K562 (cell line): ENCODE results near the gene NTSR1. TPM values are rescaled to one million over a fixed set of nuclear protein-coding genes. Genes with fewer than 3 reads are reported as not detected.

Source experiments
- ATAC-seq: fragments of 200-7000 bp; cut with Tn5 transposase; 3 replicates; pipeline ENCODE4 v1.9.1; 2020; ENCODE audit warnings: moderate library complexity
- BruUV-seq: library from RNA; stranded (reverse); fragments of 400-500 nt; replicated peaks from 2 replicates; lab custom pipeline; 2021; lab: Mats Ljungman, UMichigan
- CTCF ChIA-PET: fragments of 300-600 bp; formaldehyde crosslinking; extraction: SDS; loops from one replicate; lab custom pipeline; 2021; ENCODE audit warnings: low intra/inter-chr PET ratio; lab: Yijun Ruan, JAX
- POLR2A ChIA-PET: fragments of 300-600, 350-650 bp; sonication (Branson Sonifier 250); formaldehyde crosslinking; extraction: SDS; loops from one replicate; lab custom pipeline; 2021; ENCODE audit warnings: antibody characterized with exemption, inconsistent platforms; lab: Yijun Ruan, JAX
- DNase-seq, 4 experiments: peaks; one replicate each; pipeline versions ENCODE4 v3.0.0 to v3.0.0-alpha.2; 2011 to 2018; ENCODE audit warnings: low spot score in 3 of 4, mixed read lengths in 3 of 4; ENCODE audit errors: extremely low read depth in 1 of 4
- FAIRE-seq: peaks from 2 replicates; lab custom pipeline; 2011; peaks lifted over from hg19 to GRCh38; lab: Jason Lieb, UNC
- H2AFZ ChIP-seq: 2 replicates; pipeline ENCODE4 v1.6.0; 2011; ENCODE audit warnings: low read depth, low read length, control low read depth, inconsistent platforms
- H3K27ac ChIP-seq: fragments of 200-600 bp; 3 replicates; pipeline ENCODE4 v1.8.0; 2011; ENCODE audit warnings: low read depth, mild to moderate bottlenecking, control low read depth, inconsistent platforms, low read length, moderate library complexity, mixed read lengths; ENCODE audit errors: extremely low read depth
- H3K27me3 ChIP-seq, 2 experiments: fragments of 300-600 bp in 1 of 2; 2 replicates in 1 of 2; 3 replicates in 1 of 2; pipeline versions ENCODE4 v1.6.0 to v1.8.0; 2011; ENCODE audit warnings: inconsistent platforms in 2 of 2, low read length in 2 of 2, mild to moderate bottlenecking in 1 of 2, mixed read lengths in 1 of 2, moderate library complexity in 1 of 2; ENCODE audit not compliant: control insufficient read depth in 2 of 2, insufficient read depth in 2 of 2
- H3K36me3 ChIP-seq: fragments of 300-600 bp; 3 replicates; pipeline ENCODE4 v1.8.0; 2011; ENCODE audit warnings: mild to moderate bottlenecking, low read length, inconsistent platforms; ENCODE audit not compliant: control insufficient read depth, insufficient read depth
- H3K4me1 ChIP-seq, 2 experiments: fragments of 200-600 bp in 1 of 2; replicated peaks in 1 of 2; 2 replicates in 1 of 2; 3 replicates in 1 of 2; pipeline versions ENCODE4 v1.5.1 to v1.8.0; 2011; ENCODE audit warnings: inconsistent platforms in 2 of 2, low read length in 2 of 2, mild to moderate bottlenecking in 1 of 2, mixed read lengths in 1 of 2, moderate library complexity in 1 of 2; ENCODE audit not compliant: control insufficient read depth in 2 of 2, insufficient read depth in 2 of 2
- H3K4me2 ChIP-seq: 2 replicates; pipeline ENCODE4 v1.6.1; 2011; ENCODE audit warnings: low read length, control low read depth, inconsistent platforms, mixed read lengths; ENCODE audit not compliant: insufficient read depth
- H3K4me3 ChIP-seq: fragments of 200-600 bp; sonication (generic), shearing (Covaris generic); 2 replicates; pipeline ENCODE4 v1.5.1; 2016; ENCODE audit warnings: control low read depth, inconsistent platforms
- H3K79me2 ChIP-seq: fragments of 200-600 bp; 3 replicates; pipeline ENCODE4 v1.8.0; 2011; ENCODE audit warnings: low read length, inconsistent platforms; ENCODE audit not compliant: control insufficient read depth, insufficient read depth
- H3K9ac ChIP-seq, 2 experiments: 2 replicates each; pipeline versions ENCODE4 v1.6.0 to v1.6.1; 2011; ENCODE audit warnings: low read depth in 2 of 2, low read length in 2 of 2, control low read depth in 1 of 2, inconsistent platforms in 1 of 2, mild to moderate bottlenecking in 1 of 2, mixed read lengths in 1 of 2; ENCODE audit not compliant: insufficient read depth in 1 of 2
- H3K9me1 ChIP-seq: one replicate; pipeline ENCODE4 v1.6.0; 2011; ENCODE audit warnings: inconsistent platforms, mild to moderate bottlenecking, low read length, moderate library complexity; ENCODE audit not compliant: control insufficient read depth, insufficient read depth
- H3K9me3 ChIP-seq: replicated peaks from 2 replicates; pipeline ENCODE4 v1.5.1; 2011; ENCODE audit warnings: low read depth, low read length, inconsistent platforms; ENCODE audit not compliant: control insufficient read depth, insufficient read depth
- H4K20me1 ChIP-seq: replicated peaks from 2 replicates; pipeline ENCODE4 v1.6.1; 2011; ENCODE audit warnings: low read length, inconsistent platforms, mixed read lengths; ENCODE audit not compliant: control insufficient read depth, insufficient read depth
- BRCA1 ChIP-seq, 2 experiments: fragments of 450-650 bp in 1 of 2; sonication (generic) in 1 of 2; formaldehyde crosslinking in 1 of 2; IDR thresholded peaks; 2 replicates each; pipeline versions ENCODE4 v1.5.0 to v1.6.1; 2017 to 2020; ENCODE audit warnings: mild to moderate bottlenecking in 1 of 2, missing genetic modification reagents in 1 of 2
- CAMTA2 ChIP-seq: fragments of 250-450 bp; sonication (Bioruptor Pico); conservative IDR thresholded peaks from 2 replicates; pipeline ENCODE4 v1.5.1; 2022
- E2F8 ChIP-seq: fragments of 450-650 bp; IDR thresholded peaks from 2 replicates; pipeline ENCODE4 v1.7.1; 2018; ENCODE audit warnings: mild to moderate bottlenecking, low read depth; ENCODE audit not compliant: partially characterized antibody
- HNRNPUL1 ChIP-seq: fragments of 200-400 bp; formaldehyde crosslinking; IDR thresholded peaks from 2 replicates; pipeline ENCODE4 v1.6.1; 2017; ENCODE audit warnings: low read length
- KAT8 ChIP-seq: fragments of 450-650 bp; IDR thresholded peaks from 2 replicates; pipeline ENCODE4 v1.6.1; 2016; ENCODE audit warnings: low read depth, mild to moderate bottlenecking
- NFE2L1 ChIP-seq: fragments of 450-650 bp; IDR thresholded peaks from 2 replicates; pipeline ENCODE4 v1.6.1; 2016; ENCODE audit warnings: missing genetic modification characterization, low read depth, mild to moderate bottlenecking, missing compliant biosample characterization, moderate library complexity, borderline replicate concordance
- PKNOX1 ChIP-seq: fragments of 450-650 bp; IDR thresholded peaks from 2 replicates; pipeline ENCODE4 v1.6.1; 2016
- PURB ChIP-seq: sonication (generic); formaldehyde crosslinking; IDR thresholded peaks from 2 replicates; pipeline ENCODE4 v1.9.0; 2021; ENCODE audit warnings: low read depth, mild to moderate bottlenecking, missing genetic modification reagents
- SAFB ChIP-seq: fragments of 200-400 bp; formaldehyde crosslinking; IDR thresholded peaks from 2 replicates; pipeline ENCODE4 v1.6.1; 2017; ENCODE audit warnings: low read depth, low read length, borderline replicate concordance
- SNRNP70 ChIP-seq: fragments of 200-400 bp; formaldehyde crosslinking; optimal IDR thresholded peaks from 2 replicates; pipeline ENCODE3; 2017; ENCODE audit warnings: low read depth, low read length
- ZBTB1 ChIP-seq: sonication (generic); formaldehyde crosslinking; IDR thresholded peaks from 2 replicates; pipeline ENCODE4 v1.8.1; 2023; ENCODE audit warnings: missing genetic modification reagents, low read depth, mild to moderate bottlenecking, borderline replicate concordance
- ZNF263 ChIP-seq: sonication (generic); formaldehyde crosslinking; IDR thresholded peaks from 2 replicates; pipeline ENCODE4 v1.8.0; 2022; ENCODE audit warnings: mild to moderate bottlenecking, missing genetic modification reagents, borderline replicate concordance
- WGBS: fragments of 100-300 bp; shearing (Covaris generic); methylation state at CpG from one replicate; pipeline ENCODE4 v1.1.6; 2016; ENCODE audit warnings: low coverage, mixed read lengths; ENCODE audit not compliant: insufficient coverage; ENCODE audit errors: missing lambda C conversion rate; 5-methylcytosine and 5-hydroxymethylcytosine counted together
- in situ Hi-C: fragments of 300-500 bp; cut with MboI; formaldehyde crosslinking; loops from 4 replicates; pipeline ENCODE4 v1.15.0; 2018; ENCODE audit warnings: inconsistent platforms, mixed read lengths
- intact Hi-C: fragments of 100-400 bp; cut with micrococcal nuclease; formaldehyde crosslinking; loops from 2 replicates; pipeline ENCODE4 v1.14.2; 2022
- polyA plus RNA-seq, 8 experiments: library from polyadenylated mRNA; depleted of rRNA in 4 of 8; stranded (reverse) in 5 of 8; unstranded in 3 of 8; fragments of >200 nt; fragmentation: Nextera tagmentation in 2 of 8; fragmentation: Illumina TruSeq in 1 of 8; extraction: Ambion mirVana in 2 of 8; extraction: Trizol in 1 of 8; gene quantifications; 2 replicates each; pipeline versions ENCODE4 v1.2.1 to v1.2.3, GENCODE V29; 2011 to 2014; ENCODE audit warnings: inconsistent platforms in 1 of 8, missing spikeins in 1 of 8
- total RNA-seq, 7 experiments: library from RNA; depleted of rRNA in 6 of 7; stranded (reverse); fragments of >200 nt in 6 of 7; fragmentation: Illumina TruSeq in 2 of 7; extraction: Trizol in 2 of 7; gene quantifications; 2 replicates each; pipeline versions ENCODE4 v1.2.1 to v1.2.3, GENCODE V29; 2011 to 2021; ENCODE audit warnings: low replicate concordance in 1 of 7

Gene NTSR1
- total and polyA plus RNA-seq, 9 of the 15 experiments (the other 6 are each of a cell fraction or from before 2014, with no cell fraction given), result 0.04 to 0.40 (median 0.13) TPM; not detected in 3

- Histone ChIP-seq H3K36me3 (no peaks in the 10 kb centered on the region), H3K4me1 (peaks cover 0 to 42% of the 10 kb centered on the region in 2 experiments; a peak in 3 of 5 replicates), H3K27ac (no peak overlapping the region), H4K20me1 (no peaks in the 10 kb centered on the region), H3K9me1 (no peaks in the 10 kb centered on the region), H3K4me3 (no peak overlapping the region), H3K79me2 (no peaks in the 10 kb centered on the region), H3K9ac (no peak overlapping the region), H3K4me2 (no peak overlapping the region), H3K27me3 (peaks cover 4 to 14% of the 10 kb centered on the region in 2 experiments; a peak in 3 of 5 replicates), H3K9me3 (no peaks in the 10 kb centered on the region), H2AFZ (no peak overlapping the region)
- DNase-seq (no peak), FAIRE-seq (peak; percentile 29), ATAC-seq (no peak)
- WGBS, result 29% methylated on average over 5 of the region's 5 CpGs
- ChIA-PET CTCF (no interaction called here), POLR2A (interaction anchor here (0.7 kb wide), 1 partner anchor 152 kb away, joined by 3 read pairs; no protein-coding TSS in a partner anchor)
- no TSS peak for BruUV-seq
- TF ChIP-seq KAT8 (no peak), BRCA1 (IDR thresholded peaks at IDR 0.05) (no peak), BRCA1 (CRISPR knock-in tag; IDR thresholded peaks at IDR 0.05) (0 out of 2 replicates have a peak, but pooled peaks have one; percentile 32), PKNOX1 (peak; percentile 84)
- in situ Hi-C loops, result no loop called here
- intact Hi-C loops, result no loop called here
Observed at GRCh38 chr20:62787866-62788265, 79.2 kb downstream of the NTSR1 start.

GRCh38 chr20:62788607-62789006 lies 80.0 kb downstream of the NTSR1 start:
- intact Hi-C loops, result no loop called here
- H3K9ac ChIP-seq, result no peak overlapping the region
- no peak overlapping the region for H2AFZ ChIP-seq
- H3K4me1 ChIP-seq, result peaks cover 2 to 47% of the 10 kb centered on the region in 2 experiments; a peak in 4 of 5 replicates
- ATAC-seq (no peak), DNase-seq (no peak), FAIRE-seq (no peak)
- no peaks in the 10 kb centered on the region for H3K36me3 ChIP-seq
- in situ Hi-C loops, result no loop called here
- H4K20me1 ChIP-seq, result no peaks in the 10 kb centered on the region
- H3K27ac ChIP-seq, result no peak overlapping the region
- H3K27me3 ChIP-seq, result peaks cover 4 to 14% of the 10 kb centered on the region in 2 experiments; a peak in 3 of 5 replicates
- no peaks in the 10 kb centered on the region for H3K9me3 ChIP-seq
- 21% methylated on average over 15 of the region's 15 CpGs for WGBS
- POLR2A ChIA-PET, result interaction anchor here (0.6 to 1.6 kb wide), 5 partner anchors 12 to 406 kb away, joined by 3 to 6 read pairs (median 3); no protein-coding TSS in a partner anchor
- H3K4me2 ChIP-seq, result no peak overlapping the region
- CTCF ChIA-PET, result no interaction called here
- no peaks in the 10 kb centered on the region for H3K9me1 ChIP-seq
- BruUV-seq, result no TSS peak
- no peak overlapping the region for H3K4me3 ChIP-seq
- H3K79me2 ChIP-seq, result no peaks in the 10 kb centered on the region
- no peak for TF ChIP-seq NFE2L1 (tag)
- no peak for TF ChIP-seq E2F8
- no peak for TF ChIP-seq SAFB
- no peak for TF ChIP-seq ZBTB1 (CRISPR knock-in tag)
- no peak for TF ChIP-seq PURB (CRISPR knock-in tag)
- no peak for TF ChIP-seq HNRNPUL1
- no peak for TF ChIP-seq ZNF263
- TF ChIP-seq CAMTA2 (CRISPR knock-in tag), result no peak
- no peak for TF ChIP-seq SNRNP70
